ENCODE results near the gene GPR146. TPM values are rescaled to one million over a fixed set of nuclear protein-coding genes. Genes with fewer than 3 reads are reported as not detected.

GPR146 gene
- total and polyA plus RNA-seq, 2 of the 4 experiments (the other 2 are of a cell fraction), result 2.2 to 3.4 TPM

GRCh38 chr7:1041551-1042491 lies 2.5 kb upstream of the GPR146 start:
- peak overlapping the region; percentile 16; the same call in 1 of the 2 replicates for H3K4me2 ChIP-seq (ENCODE audit: low read depth, low read length)
- dilution Hi-C loops (cut with HindIII; ENCODE audit: low sequenced_read_pairs, unreplicated experiment), result no loop called here
- H3K9ac ChIP-seq (ENCODE audit: low read depth, low read length), result no peak overlapping the region

More at GRCh38 chr7:1041551-1042491, 2.5 kb upstream of the GPR146 start:
- Histone ChIP-seq H2BK20ac (ENCODE audit: low read depth, low read length) (no peak overlapping the region), H4K20me1 (ENCODE audit: insufficient read depth, low read length) (peaks cover 17% of the 10 kb centered on the region; the same call in 1 of the 2 replicates), H4K5ac (ENCODE audit: low read depth, low read length) (no peak overlapping the region), H2BK5ac (ENCODE audit: low read depth, low read length, poor library complexity, severe bottlenecking) (no peak overlapping the region), H3K14ac (replicated peaks; ENCODE audit: low read depth, low read length) (no peak overlapping the region), H4K91ac (ENCODE audit: insufficient read depth, low read depth, low read length) (no peak overlapping the region), H3K18ac (ENCODE audit: low read depth, low read length) (no peak overlapping the region; the same call in 1 of the 2 replicates), H3K4me3 (ENCODE audit: insufficient read depth, low read depth, low read length) (no peak overlapping the region), H3K56ac (ENCODE audit: extremely low read depth, insufficient read depth, low read length) (no peak overlapping the region), H3K23ac (ENCODE audit: low read depth, low read length) (peak overlapping the region; percentile 19; the same call in 1 of the 2 replicates), H3K36me3 (ENCODE audit: control insufficient read depth, insufficient read depth, low read length) (no peaks in the 10 kb centered on the region), H3K9me3 (ENCODE audit: control insufficient read depth, insufficient read depth, low read length) (no peaks in the 10 kb centered on the region), H2BK120ac (ENCODE audit: low read depth, low read length) (no peak overlapping the region), H2AFZ (replicated peaks; ENCODE audit: low read length, poor library complexity) (peak overlapping the region; percentile 56), H3K9me1 (ENCODE audit: insufficient read depth, low read length) (peaks cover 3% of the 10 kb centered on the region; the same call in 1 of the 2 replicates), H2AK5ac (ENCODE audit: low read depth, low read length) (peak overlapping the region; percentile 49; the same call in 1 of the 2 replicates), H4K8ac (ENCODE audit: low read depth in 2 of 2, low read length in 2 of 2) (peak overlapping the region in 1 of 2 experiments; percentile 72; a peak in 1 of 4 replicates), H3K27ac (ENCODE audit: insufficient read depth, low read length) (no peak overlapping the region), H2AK9ac (replicated peaks; ENCODE audit: low read depth, low read length, poor library complexity) (no peak overlapping the region), H2BK15ac (ENCODE audit: low read depth, low read length) (no peak overlapping the region), H3K4me1 (ENCODE audit: control insufficient read depth, insufficient read depth, low read length) (peaks cover 20% of the 10 kb centered on the region), H3K4ac (ENCODE audit: low read depth, low read length) (peak overlapping the region; percentile 7), H3K79me1 (ENCODE audit: low read depth in 1 of 2, low read length in 2 of 2) (peaks cover 7 to 32% of the 10 kb centered on the region in 2 experiments), H3K27me3 (ENCODE audit: control insufficient read depth, insufficient read depth, low read length) (no peaks in the 10 kb centered on the region)
- in situ Hi-C loops (cut with MboI; ENCODE audit: low sequenced_read_pairs), result no loop called here
- DNase-seq (peak; percentile 12), ATAC-seq (ENCODE audit: low read depth) (no peak)
- CTCF ChIA-PET, result interaction anchor here (1.4 kb wide), 1 partner anchor 49 kb away, joined by 4 read pairs; no protein-coding TSS in a partner anchor
- intact Hi-C loops (cut with micrococcal nuclease), result loop anchor here (5.0 to 10.0 kb wide), 2 partner anchors 95 to 137 kb away; a partner anchor contains a TSS
- POLR2A ChIA-PET (ENCODE audit: unreplicated experiment), result no interaction called here
- BruUV-seq (replicated peaks), result no TSS peak
- TF ChIP-seq CHD1 (IDR thresholded peaks at IDR 0.05; ENCODE audit: low read depth, low read length) (no peak), FOS (IDR thresholded peaks at IDR 0.05; ENCODE audit: low read depth, low read length) (no peak), SMC3 (IDR thresholded peaks at IDR 0.05; ENCODE audit: low read depth, low read length) (no peak), RAD21 (IDR thresholded peaks at IDR 0.05; ENCODE audit: low read length) (no peak), MAZ (IDR thresholded peaks at IDR 0.05; ENCODE audit: borderline replicate concordance, low read depth, low read length) (no peak), MAFK (IDR thresholded peaks at IDR 0.05; ENCODE audit: low read depth, low read length) (no peak), MXI1 (IDR thresholded peaks at IDR 0.05; ENCODE audit: borderline replicate concordance, low read depth, low read length) (no peak), RCOR1 (IDR thresholded peaks at IDR 0.05; ENCODE audit: insufficient replicate concordance, low read length) (no peak), POLR2A (IDR thresholded peaks at IDR 0.05; ENCODE audit: low read depth, low read length) (no peak), ELK1 (IDR thresholded peaks at IDR 0.05; ENCODE audit: borderline replicate concordance, low read depth, low read length) (no peak), NFE2L2 (IDR thresholded peaks at IDR 0.05; ENCODE audit: low read depth, low read length) (no peak), RFX5 (IDR thresholded peaks at IDR 0.05; ENCODE audit: low read depth, low read length) (no peak), CEBPB (IDR thresholded peaks at IDR 0.05; ENCODE audit: low read depth, low read length) (no peak)
- WGBS, 2 experiments (ENCODE audit: extremely low coverage in 2 of 2, insufficient read length in 1 of 2), result 56% methylated on average over 18 of the region's 40 CpGs; no CpG with 5 or more reads in 1 of the 2 experiments
